Lower lobe of right lung (tissue), 2 donors: Measurements from ENCODE around the gene ABCD1. TPM values are rescaled to one million over a fixed set of nuclear protein-coding genes. Genes with fewer than 3 reads are reported as not detected.

Source experiments
- ATAC-seq, 2 donors: fragments of 200-7000 bp; cut with Tn5 transposase; one replicate each; pipeline ENCODE4 v1.9.1; 2020 to 2022; ENCODE audit warnings: mild to moderate bottlenecking in 2 of 2, moderate library complexity in 2 of 2
- DNase-seq: peaks from one replicate; pipeline ENCODE4 v3.0.0-alpha.2; 2020
- H3K27ac ChIP-seq: fragments of 200-600 bp; one replicate; pipeline ENCODE4 v1.8.0; 2022
- H3K27me3 ChIP-seq: fragments of 200-600 bp; one replicate; pipeline ENCODE4 v1.8.0; 2022; ENCODE audit warnings: low read depth
- H3K36me3 ChIP-seq: fragments of 200-600 bp; one replicate; pipeline ENCODE4 v1.8.0; 2022; ENCODE audit warnings: mild to moderate bottlenecking
- H3K4me1 ChIP-seq: fragments of 200-600 bp; one replicate; pipeline ENCODE4 v1.8.0; 2022
- H3K4me3 ChIP-seq: fragments of 200-600 bp; one replicate; pipeline ENCODE4 v1.8.0; 2022; ENCODE audit warnings: mild to moderate bottlenecking
- H3K9me3 ChIP-seq: fragments of 200-600 bp; one replicate; pipeline ENCODE4 v1.8.0; 2022
- intact Hi-C: fragments of 100-400 bp; cut with DNase I; formaldehyde crosslinking; loops from one replicate; pipeline ENCODE4 v1.11.0; 2022
- total RNA-seq: library from RNA; stranded (reverse); fragmentation: NEBNext Ultra II Directional; extraction: Animal tissue kit (Norgen Biotek cat#: 25700); gene quantifications from one replicate; pipeline ENCODE4 v1.2.1, GENCODE V29; 2021
- TF ChIP-seq, protein P1 (sequence below): fragments of 200-600 bp; IDR thresholded peaks from one replicate; pipeline ENCODE4 v1.8.0; 2022; ENCODE audit warnings: antibody characterized with exemption, mild to moderate bottlenecking
- donor health status: DM: no; HTN: yes; CAD: no; lungs with severe emphysema.

Gene ABCD1
- total RNA-seq, 1 donor from 2014 or later = 14.5 TPM

DNA sequence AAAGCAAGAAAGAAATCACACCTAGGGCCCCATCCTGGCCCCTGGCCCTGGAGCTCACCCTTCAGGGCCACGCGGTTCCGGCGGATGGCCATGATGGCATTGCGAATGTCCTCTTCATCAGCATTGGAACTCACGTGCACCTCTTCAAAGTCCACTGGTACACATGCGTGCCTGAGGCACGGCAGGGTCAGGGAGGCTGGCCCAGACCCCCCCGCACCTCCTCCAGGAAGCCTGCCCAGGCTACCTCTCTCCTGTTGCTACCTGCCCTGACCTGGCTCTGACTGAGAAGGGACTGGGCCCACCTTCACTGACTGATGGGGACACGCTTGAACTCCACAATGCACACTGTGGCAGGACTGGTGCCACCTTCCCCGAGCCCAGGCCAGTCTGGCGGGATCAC is 65.0 kb downstream of the ABCD1 start:
- TF ChIP-seq, protein P1, sequence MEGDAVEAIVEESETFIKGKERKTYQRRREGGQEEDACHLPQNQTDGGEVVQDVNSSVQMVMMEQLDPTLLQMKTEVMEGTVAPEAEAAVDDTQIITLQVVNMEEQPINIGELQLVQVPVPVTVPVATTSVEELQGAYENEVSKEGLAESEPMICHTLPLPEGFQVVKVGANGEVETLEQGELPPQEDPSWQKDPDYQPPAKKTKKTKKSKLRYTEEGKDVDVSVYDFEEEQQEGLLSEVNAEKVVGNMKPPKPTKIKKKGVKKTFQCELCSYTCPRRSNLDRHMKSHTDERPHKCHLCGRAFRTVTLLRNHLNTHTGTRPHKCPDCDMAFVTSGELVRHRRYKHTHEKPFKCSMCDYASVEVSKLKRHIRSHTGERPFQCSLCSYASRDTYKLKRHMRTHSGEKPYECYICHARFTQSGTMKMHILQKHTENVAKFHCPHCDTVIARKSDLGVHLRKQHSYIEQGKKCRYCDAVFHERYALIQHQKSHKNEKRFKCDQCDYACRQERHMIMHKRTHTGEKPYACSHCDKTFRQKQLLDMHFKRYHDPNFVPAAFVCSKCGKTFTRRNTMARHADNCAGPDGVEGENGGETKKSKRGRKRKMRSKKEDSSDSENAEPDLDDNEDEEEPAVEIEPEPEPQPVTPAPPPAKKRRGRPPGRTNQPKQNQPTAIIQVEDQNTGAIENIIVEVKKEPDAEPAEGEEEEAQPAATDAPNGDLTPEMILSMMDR = no peak
- ATAC-seq (no peak), DNase-seq (no peak)
- intact Hi-C loops = no loop called here
- H3K4me3 ChIP-seq = no peak overlapping the region
- H3K36me3 ChIP-seq = peaks cover 46% of the 10 kb centered on the region
- peaks cover 7% of the 10 kb centered on the region for H3K4me1 ChIP-seq
- H3K27me3 ChIP-seq = no peaks in the 10 kb centered on the region
- no peaks in the 10 kb centered on the region for H3K9me3 ChIP-seq
- H3K27ac ChIP-seq = no peak overlapping the region

DNA sequence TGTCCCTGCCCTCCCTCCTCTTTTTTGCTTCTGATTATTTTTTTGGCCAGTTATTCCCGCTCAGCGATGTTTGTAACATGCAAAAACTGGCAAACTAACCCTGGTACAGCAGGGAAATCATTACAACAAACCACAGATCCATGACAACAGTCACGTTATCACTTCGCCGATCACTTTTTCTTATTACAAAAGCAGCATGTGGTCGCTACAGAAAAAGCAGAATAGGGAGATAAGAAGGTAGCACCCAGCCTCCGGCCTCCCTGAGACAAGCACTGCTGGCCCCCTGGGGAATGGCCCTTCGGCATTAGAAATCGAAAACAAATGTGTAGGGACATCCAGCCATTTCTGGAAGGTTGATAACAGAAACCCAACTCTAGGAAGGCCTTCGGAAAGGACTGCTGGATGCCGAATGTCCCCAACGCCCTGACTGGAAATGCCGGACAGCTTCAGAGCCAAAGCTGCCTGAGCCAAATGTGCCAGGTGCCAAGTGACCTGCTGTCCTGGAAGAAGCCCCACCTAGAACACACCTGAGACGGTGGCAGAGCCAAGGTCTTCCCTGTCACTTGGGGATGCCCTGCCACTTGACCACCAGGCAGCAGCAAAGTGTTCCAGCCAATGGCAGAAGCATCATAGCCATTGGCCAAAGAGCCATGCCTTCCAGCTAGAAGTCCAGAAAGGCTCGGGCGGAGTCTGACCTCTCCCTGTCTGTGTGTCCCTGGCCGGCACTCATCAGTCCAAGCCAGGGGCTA is 66.6 kb downstream of the ABCD1 start:
- no peak for DNase-seq
- intact Hi-C loops = no loop called here

DNA sequence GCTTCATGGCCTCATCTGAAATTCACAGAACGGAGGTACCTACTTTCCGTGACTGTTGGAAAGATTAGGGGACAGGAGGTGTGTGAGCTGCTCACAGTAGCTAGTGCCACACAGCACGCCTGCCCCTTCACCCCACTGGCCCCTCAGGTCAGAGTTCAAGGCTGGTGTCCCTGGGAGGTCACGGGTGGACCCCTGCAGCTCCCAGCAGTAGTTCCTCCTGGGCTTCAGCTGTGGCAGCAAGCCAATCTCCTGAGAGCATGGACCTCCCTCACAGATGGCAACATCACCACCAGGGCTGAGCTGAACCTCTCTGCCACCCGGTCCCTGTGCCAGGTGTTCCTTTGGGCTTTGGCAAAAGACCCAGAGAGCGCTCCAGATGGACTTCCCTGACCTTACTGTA is 67.7 kb downstream of the ABCD1 start:
- Histone ChIP-seq H3K36me3 (peaks cover 30% of the 10 kb centered on the region), H3K9me3 (no peaks in the 10 kb centered on the region), H3K4me1 (peaks cover 15% of the 10 kb centered on the region), H3K27ac (no peak overlapping the region), H3K4me3 (no peak overlapping the region), H3K27me3 (no peaks in the 10 kb centered on the region)
- TF ChIP-seq, protein P1 = no peak
- intact Hi-C loops = no loop called here
- DNase-seq (no peak), ATAC-seq (no peak)

More for the DNA sequence above, 66.6 kb downstream of the ABCD1 start:
- no peak for ATAC-seq
- TF ChIP-seq, protein P1 = no peak
- Histone ChIP-seq H3K4me1 (peaks cover 15% of the 10 kb centered on the region), H3K9me3 (no peaks in the 10 kb centered on the region), H3K36me3 (peaks cover 33% of the 10 kb centered on the region), H3K4me3 (no peak overlapping the region), H3K27me3 (no peaks in the 10 kb centered on the region), H3K27ac (no peak overlapping the region)

DNA sequence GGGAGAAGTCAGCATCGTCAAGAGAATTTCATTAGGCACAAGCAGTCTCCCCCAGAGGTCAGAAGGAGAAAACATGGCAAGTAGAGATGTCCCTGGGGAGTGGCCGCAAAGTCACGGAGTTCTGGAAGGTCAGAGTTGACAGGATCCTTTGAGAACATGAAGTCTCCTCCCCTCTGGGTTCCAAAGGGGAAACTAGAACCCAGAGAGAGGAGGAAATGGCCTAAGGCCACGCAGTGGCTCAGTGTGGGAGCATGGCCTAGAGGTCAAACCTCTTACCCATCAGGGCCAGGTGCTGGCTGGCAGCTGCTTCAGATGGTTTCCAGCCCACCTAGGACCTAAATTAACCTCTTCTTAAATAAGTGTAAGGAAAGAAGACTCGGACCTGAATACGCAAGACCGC is 68.6 kb downstream of the ABCD1 start:
- TF ChIP-seq, protein P1 = no peak
- Histone ChIP-seq H3K36me3 (peaks cover 30% of the 10 kb centered on the region), H3K27ac (peak overlapping the region; percentile 94), H3K4me1 (peaks cover 15% of the 10 kb centered on the region), H3K27me3 (no peaks in the 10 kb centered on the region), H3K9me3 (no peaks in the 10 kb centered on the region), H3K4me3 (peak overlapping the region; percentile 75)
- intact Hi-C loops = no loop called here
- peak; percentile 8 to 11 for ATAC-seq
- DNase-seq = no peak

Other genes with a start within 250 kb of the ABCD1 start
- 157 TPM for gene BGN, start 229.9 kb upstream of the ABCD1 start, total RNA-seq
- not detected for gene ATP2B3, start 207.2 kb upstream of the ABCD1 start, total RNA-seq
- 17.0 TPM for gene CCNQ, start 125.7 kb upstream of the ABCD1 start, total RNA-seq
- not detected for gene DUSP9, start 77.7 kb upstream of the ABCD1 start, total RNA-seq
- not detected for gene PNCK, start 51.0 kb upstream of the ABCD1 start, total RNA-seq
- 7.1 TPM for gene SLC6A8, start 36.9 kb upstream of the ABCD1 start, total RNA-seq
- 219 TPM for gene BCAP31, start 469 bp upstream of the ABCD1 start, total RNA-seq
- 4.6 TPM for gene PLXNB3, start 39.4 kb downstream of the ABCD1 start, total RNA-seq
- not detected for gene SRPK3, start 56.2 kb downstream of the ABCD1 start, total RNA-seq
- gene IDH3G, start 69.5 kb downstream of the ABCD1 start, total RNA-seq = 50.1 TPM
- gene SSR4, start 69.8 kb downstream of the ABCD1 start, total RNA-seq = 210 TPM
- 8.5 TPM for gene PDZD4, start 105.7 kb downstream of the ABCD1 start, total RNA-seq
- gene L1CAM, start 161.3 kb downstream of the ABCD1 start, total RNA-seq = 1.6 TPM
- gene AVPR2, start 179.8 kb downstream of the ABCD1 start, total RNA-seq = 1.9 TPM
- gene ARHGAP4, start 201.4 kb downstream of the ABCD1 start, total RNA-seq = 70.7 TPM
- 69.2 TPM for gene NAA10, start 210.2 kb downstream of the ABCD1 start, total RNA-seq
- gene RENBP, start 219.8 kb downstream of the ABCD1 start, total RNA-seq = 57.0 TPM
- gene HCFC1, start 247.0 kb downstream of the ABCD1 start, total RNA-seq = 48.4 TPM
- 7.6 TPM for gene TMEM187, start 247.9 kb downstream of the ABCD1 start, total RNA-seq